GM19468 (cell line): ENCODE data around the gene PRPF19.

Source experiments
- ATAC-seq: cut with Tn5 transposase; IDR thresholded peaks from one replicate; pipeline ENCODE4 v1.9.1; 2021; ENCODE audit warnings: mild to moderate bottlenecking, moderate library complexity, moderate number of reproducible peaks; ENCODE audit not compliant: unreplicated experiment; ENCODE audit errors: extremely low read depth

PRPF19 gene

GRCh38 chr11:60906132-60906972 is at the start of gene PRPF19:
PRPF19 (minus strand) TSS chr11:60906585; CDS start chr11:60906382, 203 bp downstream.
- ATAC-seq, result peak; percentile 54

- no peak for ATAC-seq
Measured at GRCh38 chr11:60955571-60955970, 49.2 kb upstream of the PRPF19 start.

GRCh38 chr11:60954421-60954820 is 48.0 kb upstream of the PRPF19 start:
- ATAC-seq, result no peak

GRCh38 chr11:60953781-60954180 is 47.4 kb upstream of the PRPF19 start:
- no peak for ATAC-seq

DNA sequence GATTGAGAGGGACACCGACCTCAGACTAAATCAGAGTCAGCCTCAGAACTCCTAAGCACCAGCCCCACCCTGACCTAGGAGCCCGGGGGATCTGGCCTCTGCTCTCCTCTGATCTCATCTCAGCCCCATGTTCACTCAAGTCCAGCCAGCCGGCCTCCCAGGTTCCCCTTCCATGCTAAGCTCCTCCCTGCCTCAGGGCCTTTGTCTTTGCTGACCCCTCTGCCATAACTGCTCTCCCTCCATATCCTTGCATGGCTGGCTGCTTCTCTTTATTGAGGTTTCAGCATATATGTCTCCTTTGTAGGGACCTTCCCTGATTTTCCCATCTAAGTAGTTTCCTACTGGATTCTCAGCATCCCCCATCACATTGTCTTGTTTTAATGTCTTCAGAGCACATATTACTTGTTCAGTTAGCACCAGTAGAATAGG is 46.4 kb upstream of the PRPF19 start:
- no peak for ATAC-seq

- peak; percentile 15 for ATAC-seq
Measured at GRCh38 chr11:60951904-60952741, 45.7 kb upstream of the PRPF19 start, which contains the start of gene SLC15A3. SLC15A3 (minus strand) TSS chr11:60952176; CDS start chr11:60951551, 625 bp downstream.

- no peak for ATAC-seq
Measured at GRCh38 chr11:60951606-60951903, 45.2 kb upstream of the PRPF19 start.

DNA sequence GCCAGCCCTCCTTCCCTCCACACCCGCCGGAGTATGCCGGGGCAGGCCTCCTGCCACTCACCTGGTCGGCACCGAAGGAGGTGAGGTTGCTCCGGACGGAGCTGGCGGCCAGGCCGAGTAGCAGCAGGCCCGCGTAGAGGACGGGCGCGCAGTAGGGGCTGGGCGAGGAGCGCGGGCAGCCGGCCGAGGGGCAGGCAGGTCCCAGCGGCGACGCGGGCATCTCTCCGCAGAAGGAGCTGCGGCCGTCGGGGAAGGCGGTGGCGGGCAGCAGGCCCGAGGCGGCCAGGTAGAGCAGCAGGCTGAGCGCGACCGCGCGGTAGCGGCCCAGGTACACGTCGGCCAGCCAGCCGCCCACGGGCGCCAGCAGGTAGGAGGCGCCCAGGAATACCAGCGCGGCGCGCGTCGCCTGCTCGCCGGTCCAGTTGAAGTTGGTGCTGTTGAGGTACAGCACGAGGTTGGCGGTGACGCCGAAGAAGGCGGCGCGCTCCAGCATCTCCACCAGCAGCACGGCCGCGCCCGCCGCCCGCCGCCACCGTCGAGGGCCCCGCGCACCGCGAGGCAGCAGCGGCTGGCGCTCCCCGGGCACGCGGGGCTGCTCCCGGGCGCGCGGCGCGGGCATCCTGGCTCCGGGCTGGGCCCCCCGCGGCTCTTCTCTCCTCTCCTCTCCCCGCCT is 44.7 kb upstream of the PRPF19 start:
- ATAC-seq, result no peak

DNA sequence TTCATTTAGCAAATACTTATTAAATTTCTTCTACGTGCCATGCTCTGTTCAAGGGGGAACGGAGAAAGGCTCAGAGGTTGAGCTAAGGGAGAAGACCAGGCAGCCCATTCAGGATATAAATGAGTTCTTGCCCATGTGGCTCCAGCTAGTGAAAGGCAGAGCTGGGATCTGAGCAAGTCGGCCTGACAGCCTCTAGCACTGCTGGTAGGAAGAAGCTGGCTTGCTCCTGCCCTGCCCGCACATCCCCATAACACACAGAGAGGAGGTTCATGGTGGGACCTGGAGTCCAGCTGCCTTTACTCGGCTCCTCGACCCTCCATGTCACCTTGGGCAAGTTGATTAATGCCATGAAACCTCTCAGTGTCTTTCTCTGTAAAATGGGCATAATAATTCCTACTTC is 43.6 kb upstream of the PRPF19 start:
- ATAC-seq, result no peak

DNA sequence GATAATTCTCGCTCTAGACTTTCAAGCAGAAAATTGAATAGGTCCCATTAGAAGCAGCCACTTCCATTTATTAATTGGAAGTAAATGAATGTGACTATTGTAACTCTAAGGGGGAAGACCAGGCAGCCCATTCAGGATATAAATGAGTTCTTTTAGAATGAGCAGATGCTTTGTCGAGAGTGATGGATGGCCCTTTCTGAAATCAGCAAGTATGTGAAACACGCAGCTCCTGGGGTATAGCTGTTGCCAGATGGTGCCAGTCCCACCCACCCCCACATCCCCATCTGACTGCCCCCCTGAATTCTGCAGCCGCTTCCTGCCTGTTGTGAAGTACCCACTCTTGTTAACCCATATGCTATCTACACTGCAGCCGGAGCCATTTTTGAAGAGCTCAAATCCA is 41.9 kb upstream of the PRPF19 start:
- no peak for ATAC-seq

DNA sequence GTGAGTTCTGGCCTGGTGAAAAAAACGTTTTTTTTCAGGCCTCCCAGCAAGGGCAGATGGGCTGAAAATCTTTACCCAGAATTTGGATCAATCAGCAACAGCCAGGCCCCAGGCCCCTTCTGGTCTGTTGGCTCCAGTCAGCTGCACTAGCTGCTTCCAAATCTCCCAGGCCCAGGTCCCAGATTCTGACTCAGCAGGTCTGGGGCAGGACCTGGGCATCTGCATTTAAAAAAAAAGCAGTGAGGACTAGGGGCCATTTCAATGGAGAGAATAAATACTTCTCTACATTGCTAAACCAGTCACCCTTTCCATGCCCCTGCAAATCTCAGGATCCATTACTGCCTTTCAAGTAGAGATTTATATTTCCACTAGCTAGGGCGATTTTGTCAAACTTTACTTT is 41.3 kb upstream of the PRPF19 start:
- no peak for ATAC-seq

DNA sequence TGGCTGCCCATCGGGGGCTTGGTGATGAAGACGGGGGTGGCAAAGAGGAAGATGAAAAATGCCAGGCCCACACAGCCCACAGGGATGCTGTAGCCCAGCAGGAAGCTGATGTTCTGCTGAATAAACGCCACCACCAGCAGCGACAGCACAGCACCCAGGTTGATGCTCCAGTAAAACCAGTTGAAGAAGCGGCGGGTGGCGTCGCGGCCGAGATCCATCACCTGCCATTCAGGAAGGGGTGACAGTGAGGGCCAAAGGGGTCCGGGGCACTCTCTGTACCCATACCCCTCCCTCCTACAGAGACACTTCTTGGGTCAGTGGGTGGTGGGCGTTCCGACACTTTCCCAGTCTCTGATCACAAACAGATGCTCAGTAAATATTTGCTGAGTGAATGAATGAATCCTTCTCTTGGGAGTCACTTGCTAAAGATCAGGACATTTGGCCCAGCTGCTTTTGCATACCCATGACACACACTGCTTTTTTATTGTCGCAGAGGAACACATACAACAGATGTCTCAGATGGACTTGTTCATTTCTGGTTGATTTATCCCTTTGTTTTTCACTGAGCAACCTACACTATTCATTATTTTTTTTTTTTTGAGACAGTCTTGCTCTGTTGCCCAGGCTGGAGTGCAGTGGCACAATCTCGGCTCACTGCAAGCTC is 40.3 kb upstream of the PRPF19 start:
- no peak for ATAC-seq

DNA sequence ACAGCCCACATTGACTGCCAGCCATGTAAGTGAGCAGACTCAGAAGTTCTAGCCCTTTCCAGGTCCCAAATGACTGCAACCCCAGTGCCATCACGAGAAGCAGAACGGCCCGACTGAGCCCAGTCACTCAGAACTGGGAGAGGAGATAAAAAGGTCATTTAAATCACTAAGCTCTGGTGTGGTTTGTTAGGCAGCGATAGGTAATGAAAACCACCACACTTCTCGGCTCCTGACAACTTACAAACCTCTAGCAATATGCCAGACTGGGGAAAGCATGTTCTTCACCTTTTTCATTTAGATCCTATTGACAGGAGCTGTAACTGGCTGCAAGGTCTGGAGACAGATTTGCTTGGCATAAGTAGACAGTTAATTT is 38.9 kb upstream of the PRPF19 start:
- no peak for ATAC-seq

DNA sequence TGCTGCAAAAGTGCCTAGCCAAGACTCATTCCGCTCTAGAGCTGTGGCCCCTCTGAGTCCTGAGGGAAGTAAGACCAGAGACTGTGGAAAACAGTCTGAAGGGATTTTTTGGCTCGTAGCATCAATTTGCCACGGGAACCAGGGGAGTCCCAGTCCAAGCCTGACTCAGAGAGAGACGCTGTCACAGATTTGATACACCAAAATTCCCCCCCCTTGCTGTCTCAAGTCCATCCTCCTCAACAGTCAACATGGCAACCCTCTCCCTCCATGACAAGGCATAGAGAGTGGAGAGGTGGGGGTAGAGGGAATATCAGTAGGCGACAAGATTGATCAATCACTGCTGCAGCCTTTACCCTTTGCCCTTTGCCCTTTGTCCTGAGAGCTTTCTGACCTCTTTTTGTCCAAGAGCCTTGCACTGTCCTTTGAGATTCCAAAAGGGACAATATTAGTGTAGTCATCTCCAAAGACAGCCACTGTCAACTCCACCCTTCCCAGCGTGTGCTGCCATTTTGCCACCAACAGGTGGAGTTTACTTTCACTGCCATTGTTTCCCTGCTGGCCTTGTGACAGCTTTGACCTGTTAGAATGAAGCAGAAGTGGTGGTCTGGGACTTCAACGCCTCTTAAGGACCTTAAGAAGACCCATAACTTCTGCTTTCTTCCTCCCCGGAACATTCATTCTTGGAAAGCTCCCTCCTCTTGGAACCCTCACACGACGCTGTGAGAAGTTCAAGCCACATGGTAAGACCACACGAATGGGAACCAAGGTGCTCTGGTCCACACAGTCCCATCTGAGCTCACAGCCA is 38.3 kb upstream of the PRPF19 start:
- ATAC-seq, result no peak

GRCh38 chr11:60942970-60943565 is 36.7 kb upstream of the PRPF19 start:
- no peak for ATAC-seq

- ATAC-seq, result no peak
Measured at GRCh38 chr11:60942219-60942618, 35.8 kb upstream of the PRPF19 start.

DNA sequence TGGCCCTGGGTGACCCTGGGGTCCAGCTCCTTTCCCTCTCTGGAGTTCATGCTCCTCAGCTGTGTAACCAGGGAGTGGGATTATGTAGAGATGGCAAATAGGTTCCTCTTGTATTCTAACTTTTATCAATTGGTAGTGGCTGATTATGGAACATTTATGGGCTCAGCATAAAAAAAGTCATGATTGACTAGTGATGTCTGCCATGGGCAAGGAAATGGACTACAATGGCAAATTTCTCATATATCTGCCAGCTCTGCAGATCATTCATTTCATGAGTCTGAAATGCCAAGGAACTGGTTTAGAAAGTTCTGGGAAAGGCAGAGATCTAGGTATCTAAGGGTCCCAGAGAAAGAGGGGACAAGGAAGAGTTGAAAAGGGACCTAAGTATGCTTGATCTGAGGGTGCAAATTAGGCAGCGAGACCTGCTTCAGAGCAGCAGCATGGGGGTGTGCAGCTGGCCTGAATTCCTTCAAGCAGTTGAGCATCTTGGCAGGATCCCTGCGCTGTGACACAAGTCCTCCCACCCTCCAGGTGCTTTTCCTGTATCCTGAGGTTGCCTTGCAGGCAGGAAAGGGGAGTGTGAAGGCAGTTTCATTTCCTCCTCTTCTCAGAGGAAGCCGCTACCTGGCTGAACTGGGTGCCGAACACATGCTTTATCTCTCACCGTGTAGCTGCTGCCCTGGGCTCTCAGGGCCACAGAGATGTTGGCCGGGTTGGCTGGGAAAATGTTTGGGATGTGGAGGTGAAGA is 35.2 kb upstream of the PRPF19 start:
- ATAC-seq, result no peak

- no peak for ATAC-seq
Measured at GRCh38 chr11:60939855-60940254, 33.5 kb upstream of the PRPF19 start.
